Measurements from ENCODE around the gene CSGALNACT2. TPM values are rescaled to one million over a fixed set of nuclear protein-coding genes. Genes with fewer than 3 reads are reported as not detected.

The CSGALNACT2 gene
- total RNA-seq, 1 experiment from 2014 or later, result 5.1 TPM

- ATAC-seq, result no peak
- no peaks in the 10 kb centered on the region for H3K9me3 Mint-ChIP-seq
- POLR2A ChIA-PET, result no interaction called here
These were observed 16.8 kb upstream of the CSGALNACT2 start for GRCh38 chr10:43121444-43121843.

DNA sequence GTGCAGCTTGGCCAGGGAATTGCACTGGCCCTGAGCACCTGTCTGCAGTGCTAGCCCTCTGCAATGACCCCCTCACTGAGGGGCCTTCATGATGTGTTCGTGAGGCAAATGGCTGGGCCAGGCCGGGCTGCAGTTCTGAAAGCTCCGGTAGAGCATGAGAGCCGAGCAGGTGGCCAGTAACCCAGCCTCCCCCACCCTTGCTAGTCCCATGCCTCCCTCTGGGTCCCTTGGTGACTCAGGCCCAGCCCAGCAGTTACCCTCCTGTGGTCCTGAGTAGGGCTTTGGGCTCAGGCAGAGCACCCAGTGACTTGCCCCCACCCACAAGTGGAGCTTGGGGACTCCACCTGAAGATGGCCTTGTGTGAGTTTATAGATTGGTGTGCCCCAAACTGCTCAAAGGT is 16.1 kb upstream of the CSGALNACT2 start:
- H3K27ac Mint-ChIP-seq, result no peak overlapping the region

More at GRCh38 chr10:43121444-43121843, 16.8 kb upstream of the CSGALNACT2 start:
- CTCF ChIA-PET, result interaction anchor here (1.0 to 1.6 kb wide), 3 partner anchors 15 to 81 kb away, joined by 3 to 4 read pairs (median 4); no protein-coding TSS in a partner anchor
- Mint-ChIP-seq H3K27ac (no peak overlapping the region), H3K4me3 (no peak overlapping the region), H3K4me1 (no peaks in the 10 kb centered on the region), H3K27me3 (ENCODE audit: low read depth) (no peaks in the 10 kb centered on the region), H3K36me3 (no peaks in the 10 kb centered on the region)
- no peak for TF ChIP-seq RORB (CRISPR knock-in tag; IDR thresholded peaks at IDR 0.05)
- DNase-seq (ENCODE audit: low spot score), result no peak

More for the DNA sequence above, 16.1 kb upstream of the CSGALNACT2 start:
- H3K27me3 Mint-ChIP-seq (ENCODE audit: low read depth), result no peaks in the 10 kb centered on the region
- H3K36me3 Mint-ChIP-seq, result no peaks in the 10 kb centered on the region
- H3K4me3 Mint-ChIP-seq, result no peak overlapping the region
- no peaks in the 10 kb centered on the region for H3K9me3 Mint-ChIP-seq
- ATAC-seq (no peak), DNase-seq (ENCODE audit: low spot score) (no peak)
- CTCF ChIA-PET, result interaction anchor here (1.0 to 1.6 kb wide), 4 partner anchors 15 to 80 kb away, joined by 3 to 4 read pairs (median 4); no protein-coding TSS in a partner anchor
- POLR2A ChIA-PET, result interaction anchor here (0.6 kb wide), 1 partner anchor 1244 kb away, joined by 4 read pairs; no protein-coding TSS in a partner anchor
- H3K4me1 Mint-ChIP-seq, result no peaks in the 10 kb centered on the region
- TF ChIP-seq STAT6 (CRISPR knock-in tag; conservative IDR thresholded peaks at IDR 0.05; ENCODE audit: low read depth) (no peak), ATF1 (CRISPR knock-in tag; IDR thresholded peaks at IDR 0.05) (no peak), ZNF532 (CRISPR knock-in tag; IDR thresholded peaks at IDR 0.05; ENCODE audit: borderline replicate concordance) (no peak), ZNF671 (CRISPR knock-in tag; IDR thresholded peaks at IDR 0.05) (no peak), ZNF219 (CRISPR knock-in tag; IDR thresholded peaks at IDR 0.05; ENCODE audit: borderline replicate concordance) (no peak), TEAD4 (CRISPR knock-in tag; IDR thresholded peaks at IDR 0.05) (no peak), ZNF423 (CRISPR knock-in tag; IDR thresholded peaks at IDR 0.05) (no peak), TCF7 (CRISPR knock-in tag; IDR thresholded peaks at IDR 0.05; ENCODE audit: low read depth) (no peak), ARID4B (CRISPR knock-in tag; IDR thresholded peaks at IDR 0.05; ENCODE audit: borderline replicate concordance) (no peak)
- TF ChIP-seq, protein P1, sequence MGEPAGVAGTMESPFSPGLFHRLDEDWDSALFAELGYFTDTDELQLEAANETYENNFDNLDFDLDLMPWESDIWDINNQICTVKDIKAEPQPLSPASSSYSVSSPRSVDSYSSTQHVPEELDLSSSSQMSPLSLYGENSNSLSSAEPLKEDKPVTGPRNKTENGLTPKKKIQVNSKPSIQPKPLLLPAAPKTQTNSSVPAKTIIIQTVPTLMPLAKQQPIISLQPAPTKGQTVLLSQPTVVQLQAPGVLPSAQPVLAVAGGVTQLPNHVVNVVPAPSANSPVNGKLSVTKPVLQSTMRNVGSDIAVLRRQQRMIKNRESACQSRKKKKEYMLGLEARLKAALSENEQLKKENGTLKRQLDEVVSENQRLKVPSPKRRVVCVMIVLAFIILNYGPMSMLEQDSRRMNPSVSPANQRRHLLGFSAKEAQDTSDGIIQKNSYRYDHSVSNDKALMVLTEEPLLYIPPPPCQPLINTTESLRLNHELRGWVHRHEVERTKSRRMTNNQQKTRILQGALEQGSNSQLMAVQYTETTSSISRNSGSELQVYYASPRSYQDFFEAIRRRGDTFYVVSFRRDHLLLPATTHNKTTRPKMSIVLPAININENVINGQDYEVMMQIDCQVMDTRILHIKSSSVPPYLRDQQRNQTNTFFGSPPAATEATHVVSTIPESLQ (CRISPR knock-in tag; IDR thresholded peaks at IDR 0.05), result no peak
- TF ChIP-seq, protein P2, sequence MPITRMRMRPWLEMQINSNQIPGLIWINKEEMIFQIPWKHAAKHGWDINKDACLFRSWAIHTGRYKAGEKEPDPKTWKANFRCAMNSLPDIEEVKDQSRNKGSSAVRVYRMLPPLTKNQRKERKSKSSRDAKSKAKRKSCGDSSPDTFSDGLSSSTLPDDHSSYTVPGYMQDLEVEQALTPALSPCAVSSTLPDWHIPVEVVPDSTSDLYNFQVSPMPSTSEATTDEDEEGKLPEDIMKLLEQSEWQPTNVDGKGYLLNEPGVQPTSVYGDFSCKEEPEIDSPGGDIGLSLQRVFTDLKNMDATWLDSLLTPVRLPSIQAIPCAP (CRISPR knock-in tag; IDR thresholded peaks at IDR 0.05), result no peak
- TF ChIP-seq, protein P3, sequence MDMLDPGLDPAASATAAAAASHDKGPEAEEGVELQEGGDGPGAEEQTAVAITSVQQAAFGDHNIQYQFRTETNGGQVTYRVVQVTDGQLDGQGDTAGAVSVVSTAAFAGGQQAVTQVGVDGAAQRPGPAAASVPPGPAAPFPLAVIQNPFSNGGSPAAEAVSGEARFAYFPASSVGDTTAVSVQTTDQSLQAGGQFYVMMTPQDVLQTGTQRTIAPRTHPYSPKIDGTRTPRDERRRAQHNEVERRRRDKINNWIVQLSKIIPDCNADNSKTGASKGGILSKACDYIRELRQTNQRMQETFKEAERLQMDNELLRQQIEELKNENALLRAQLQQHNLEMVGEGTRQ (CRISPR knock-in tag; IDR thresholded peaks at IDR 0.05), result no peak
